DND-41 (cell line): ENCODE results near the gene PTF1A.

ENCODE experiments used
- ATAC-seq: fragments of 200-7000 bp; cut with Tn5 transposase; 3 replicates; pipeline ENCODE4 v1.9.1; 2021; ENCODE audit warnings: low read depth; ENCODE audit not compliant: insufficient read depth
- DNase-seq: peaks from one replicate; pipeline ENCODE4 v3.0.0-alpha.2; 2020
- H2AFZ ChIP-seq: 2 replicates; pipeline ENCODE4 v1.6.0; 2012; ENCODE audit warnings: low read depth, low read length
- H3K27ac ChIP-seq: 2 replicates; pipeline ENCODE4 v1.5.1; 2012; ENCODE audit warnings: low read length, inconsistent platforms
- H3K27me3 ChIP-seq: fragments of 200-600 bp; sonication (generic); 2 replicates; pipeline ENCODE4 v1.6.0; 2012; ENCODE audit warnings: low read length, mild to moderate bottlenecking, inconsistent platforms; ENCODE audit not compliant: insufficient read depth, poor library complexity
- H3K36me3 ChIP-seq: 2 replicates; pipeline ENCODE4 v1.5.1; 2012; ENCODE audit warnings: low read length, inconsistent platforms; ENCODE audit not compliant: insufficient read depth
- H3K4me1 ChIP-seq: 2 replicates; pipeline ENCODE4 v1.5.1; 2012; ENCODE audit warnings: mild to moderate bottlenecking, low read length; ENCODE audit not compliant: insufficient read depth
- H3K4me2 ChIP-seq: 2 replicates; pipeline ENCODE4 v1.6.0; 2012; ENCODE audit warnings: mild to moderate bottlenecking, moderate library complexity, low read length, inconsistent platforms; ENCODE audit not compliant: insufficient read depth
- H3K4me3 ChIP-seq, 2 experiments: fragments of 200-600 bp in 1 of 2; shearing (Covaris generic) in 1 of 2; 2 replicates each; pipeline ENCODE4 v1.5.1; 2012 to 2016; ENCODE audit warnings: inconsistent platforms in 2 of 2, low read length in 2 of 2, mild to moderate bottlenecking in 2 of 2, low read depth in 1 of 2, moderate library complexity in 1 of 2
- H3K79me2 ChIP-seq: 2 replicates; pipeline ENCODE4 v1.6.0; 2012; ENCODE audit warnings: low read length, inconsistent platforms; ENCODE audit not compliant: insufficient read depth
- H3K9ac ChIP-seq: 2 replicates; pipeline ENCODE4 v1.6.0; 2012; ENCODE audit warnings: low read depth, mild to moderate bottlenecking, inconsistent platforms, low read length, moderate library complexity
- H3K9me3 ChIP-seq: 2 replicates; pipeline ENCODE4 v1.5.1; 2012; ENCODE audit warnings: low read length, moderate library complexity, mild to moderate bottlenecking, inconsistent platforms; ENCODE audit not compliant: insufficient read depth, severe bottlenecking
- H4K20me1 ChIP-seq: 2 replicates; pipeline ENCODE4 v1.6.0; 2012; ENCODE audit warnings: low read length; ENCODE audit not compliant: insufficient read depth
- CTCF ChIP-seq: IDR thresholded peaks from 2 replicates; pipeline ENCODE4 v1.5.1; 2012; ENCODE audit warnings: borderline replicate concordance, low read length, moderate library complexity, mild to moderate bottlenecking; ENCODE audit not compliant: poor library complexity, severe bottlenecking; ENCODE audit errors: extremely low read depth
- EZH2 ChIP-seq: IDR thresholded peaks from 3 replicates; pipeline ENCODE4 v1.6.1; 2012; ENCODE audit warnings: borderline replicate concordance, low read depth, mild to moderate bottlenecking, moderate library complexity, low read length, inconsistent platforms; ENCODE audit not compliant: severe bottlenecking

The PTF1A gene

GRCh38 chr10:23198940-23199767, 7.0 kb downstream of the PTF1A start:
- H3K4me2 ChIP-seq, result no peak overlapping the region
- ATAC-seq, result no peak
- no peaks in the 10 kb centered on the region for H3K79me2 ChIP-seq
- no peaks in the 10 kb centered on the region for H3K9me3 ChIP-seq
- no peaks in the 10 kb centered on the region for H3K36me3 ChIP-seq
- TF ChIP-seq EZH2, result no peak
- TF ChIP-seq CTCF, result no peak
- H3K27me3 ChIP-seq, result no peaks in the 10 kb centered on the region
- no peak overlapping the region for H3K4me3 ChIP-seq
- no peak for DNase-seq
- no peak overlapping the region for H2AFZ ChIP-seq
- H3K4me1 ChIP-seq, result no peaks in the 10 kb centered on the region
- H4K20me1 ChIP-seq, result no peaks in the 10 kb centered on the region
- no peak overlapping the region for H3K9ac ChIP-seq
- no peak overlapping the region for H3K27ac ChIP-seq

- no peaks in the 10 kb centered on the region for H3K36me3 ChIP-seq
- no peak overlapping the region for H3K9ac ChIP-seq
- H3K4me3 ChIP-seq, result no peak overlapping the region
- H3K4me2 ChIP-seq, result no peak overlapping the region
- H3K9me3 ChIP-seq, result no peaks in the 10 kb centered on the region
- H3K79me2 ChIP-seq, result no peaks in the 10 kb centered on the region
- H2AFZ ChIP-seq, result no peak overlapping the region
- H3K27me3 ChIP-seq, result no peaks in the 10 kb centered on the region
- DNase-seq (no peak), ATAC-seq (no peak)
- no peak overlapping the region for H3K27ac ChIP-seq
- no peaks in the 10 kb centered on the region for H3K4me1 ChIP-seq
- TF ChIP-seq EZH2 (no peak), CTCF (no peak)
- no peaks in the 10 kb centered on the region for H4K20me1 ChIP-seq
Measured at GRCh38 chr10:23199768-23200511, 7.8 kb downstream of the PTF1A start.

- no peak for ATAC-seq
- Histone ChIP-seq H3K36me3 (no peaks in the 10 kb centered on the region), H2AFZ (no peak overlapping the region), H3K9ac (no peak overlapping the region), H3K4me2 (no peak overlapping the region), H3K4me3 (no peak overlapping the region), H3K79me2 (no peaks in the 10 kb centered on the region), H3K9me3 (no peaks in the 10 kb centered on the region), H4K20me1 (no peaks in the 10 kb centered on the region), H3K27me3 (no peaks in the 10 kb centered on the region), H3K4me1 (no peaks in the 10 kb centered on the region), H3K27ac (no peak overlapping the region)
- no peak for DNase-seq
- no peak for TF ChIP-seq CTCF
- no peak for TF ChIP-seq EZH2
Measured at GRCh38 chr10:23200586-23200985, 8.5 kb downstream of the PTF1A start.
